NCI-H2081 treated with DMSO at 0.1 percent for 48 hours (cell line): ENCODE measurements around the gene PIEZO2.

Experiments
- DNase-seq: peaks from one replicate; lab custom pipeline; 2025; lab: John Stamatoyannopoulos, UW

PIEZO2 gene

DNA sequence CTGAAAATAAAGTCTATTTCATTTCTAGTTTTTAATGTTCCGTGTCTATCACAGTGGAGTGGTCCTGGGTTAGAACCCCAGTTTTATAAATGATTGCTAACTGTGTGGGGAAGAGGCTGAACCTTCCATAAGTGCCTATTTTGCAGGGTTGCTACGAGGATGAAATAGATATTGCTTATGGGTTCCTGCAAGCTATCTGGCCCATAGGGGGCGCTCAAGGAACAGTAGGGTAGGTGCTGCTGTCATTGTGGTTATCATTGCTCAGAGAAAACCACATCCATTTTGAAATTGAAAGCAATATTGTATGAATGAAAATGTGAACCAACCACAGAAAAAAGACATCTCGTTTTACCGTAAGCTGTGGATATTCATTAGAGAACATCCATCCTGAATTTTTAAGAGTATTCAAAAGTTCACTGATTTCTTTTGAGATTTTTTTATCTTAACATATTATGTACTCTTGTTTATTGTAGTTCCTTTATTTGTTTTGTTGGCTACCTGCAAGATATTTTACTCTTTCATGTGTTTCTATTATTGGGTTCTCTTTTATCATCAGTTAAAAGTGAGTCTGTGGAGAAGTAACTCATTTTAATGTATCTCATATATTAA lies 362.0 kb downstream of the PIEZO2 start:
- no peak for DNase-seq

- DNase-seq, result no peak
These were observed 363.6 kb downstream of the PIEZO2 start for GRCh38 chr18:10785798-10786197.

GRCh38 chr18:10784596-10785202 lies 364.7 kb downstream of the PIEZO2 start:
- DNase-seq, result no peak

DNA sequence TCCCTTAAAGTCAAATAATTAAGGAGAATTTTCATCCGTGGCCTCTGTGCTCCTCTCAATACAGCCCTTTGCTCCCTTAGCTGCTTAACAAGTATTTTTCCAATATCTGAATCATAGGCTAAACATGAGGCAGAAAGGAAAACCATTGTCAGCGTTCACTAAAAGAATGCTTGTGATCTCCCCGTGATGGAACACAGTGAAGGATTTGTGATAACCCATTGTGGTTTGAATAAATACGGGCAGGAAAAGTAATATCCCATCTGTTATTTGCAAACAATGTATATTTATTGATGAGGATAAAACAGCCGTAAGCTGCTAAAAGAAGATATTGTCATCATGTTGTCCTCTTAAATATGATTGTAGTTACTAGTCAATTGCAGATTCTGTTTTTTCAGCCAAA lies 365.4 kb downstream of the PIEZO2 start:
- DNase-seq, result no peak

- no peak for DNase-seq
These were observed 372.9 kb downstream of the PIEZO2 start for GRCh38 chr18:10776493-10776892.

GRCh38 chr18:10775026-10775425 lies 374.3 kb downstream of the PIEZO2 start:
- no peak for DNase-seq

DNA sequence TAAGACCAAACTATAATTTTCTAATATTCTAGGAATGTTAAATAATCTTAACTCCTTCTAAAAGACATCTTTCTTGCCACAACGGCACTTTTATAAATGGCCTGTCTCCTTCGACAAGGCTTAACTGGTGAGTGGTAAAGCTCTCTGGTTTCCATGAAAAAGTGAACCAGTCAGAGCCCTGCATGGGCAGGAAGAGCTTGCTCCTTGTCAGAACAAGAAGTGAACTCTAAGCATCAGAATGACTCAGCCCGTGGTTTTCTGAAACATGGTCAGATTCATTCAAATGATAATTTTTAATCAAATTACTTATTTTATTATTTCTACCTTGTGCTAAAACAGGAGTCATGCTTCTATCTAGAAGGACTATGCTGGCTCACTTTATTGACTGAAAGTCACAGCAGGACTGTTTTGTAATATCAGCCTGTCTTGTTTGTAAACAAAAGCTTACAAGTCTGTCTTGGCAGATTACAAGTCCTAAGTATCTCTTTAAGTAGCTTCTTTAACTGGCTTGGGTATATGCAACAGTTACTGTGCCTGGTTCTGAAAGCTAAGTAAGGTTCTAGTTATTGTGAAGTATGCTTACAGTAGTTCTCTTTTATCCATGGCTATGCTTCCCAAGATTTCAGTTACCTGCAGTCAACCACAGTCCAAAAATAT lies 378.2 kb downstream of the PIEZO2 start:
- no peak for DNase-seq

GRCh38 chr18:10770264-10770663 lies 379.1 kb downstream of the PIEZO2 start:
- DNase-seq, result no peak

DNA sequence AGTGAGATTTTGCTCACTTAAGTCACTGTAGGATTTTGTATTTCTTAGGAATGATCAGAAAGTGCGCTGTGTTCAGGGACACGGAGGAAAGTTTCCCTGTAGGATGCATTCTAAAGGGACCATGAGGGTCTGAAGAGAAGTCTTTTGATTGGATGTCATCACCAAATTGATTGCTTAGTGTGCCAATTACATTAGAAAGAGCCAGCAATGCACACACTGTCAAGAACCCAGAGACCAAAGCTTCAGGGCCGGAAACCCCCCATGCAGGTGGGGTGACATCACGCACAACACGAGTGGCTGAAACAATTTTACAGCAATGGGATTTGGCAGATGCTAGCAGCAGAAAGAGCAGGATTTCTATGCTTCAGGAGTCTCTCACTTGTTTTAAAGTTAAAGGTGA lies 381.1 kb downstream of the PIEZO2 start:
- no peak for DNase-seq

GRCh38 chr18:10767658-10768057 lies 381.7 kb downstream of the PIEZO2 start:
- DNase-seq, result no peak

DNA sequence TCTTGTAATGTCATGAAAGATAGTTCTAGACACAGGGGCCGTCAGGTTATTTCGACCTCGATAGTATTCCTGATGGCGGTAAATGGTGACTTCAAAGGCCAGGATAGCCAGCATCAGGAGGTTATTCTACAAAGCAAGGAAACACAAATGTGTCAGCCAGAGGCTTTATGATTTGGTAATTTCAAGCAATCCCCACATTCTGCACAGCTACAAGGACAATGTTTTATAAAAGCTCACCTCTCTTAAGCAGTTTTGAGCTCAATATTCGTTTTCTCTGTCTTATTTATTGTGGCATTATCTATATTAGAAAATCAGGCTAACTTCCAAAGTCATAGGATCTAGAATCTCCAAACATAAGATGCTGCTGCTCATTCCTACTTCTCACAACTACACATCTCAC lies 388.4 kb downstream of the PIEZO2 start:
- DNase-seq, result no peak

DNA sequence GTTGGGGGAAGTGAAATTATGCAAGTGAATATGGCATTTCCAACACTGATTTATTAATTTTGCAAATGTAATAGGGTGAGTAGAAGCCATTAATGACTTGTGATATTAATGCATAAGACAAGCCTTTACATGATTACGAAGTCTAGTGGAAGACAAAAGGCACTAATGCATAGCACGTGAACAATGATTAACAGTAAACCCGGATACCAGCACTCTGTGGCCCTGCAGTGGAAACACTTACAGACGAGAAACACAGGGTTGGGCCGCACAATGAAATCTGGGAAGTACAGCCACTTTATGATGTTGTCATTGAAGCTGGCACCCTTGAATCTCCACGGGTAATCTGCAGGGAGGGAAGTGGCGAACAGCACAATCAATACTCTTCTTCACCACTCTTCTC lies 390.1 kb downstream of the PIEZO2 start:
- DNase-seq, result no peak

- no peak for DNase-seq
These were observed 391.4 kb downstream of the PIEZO2 start for GRCh38 chr18:10757946-10758345.

DNA sequence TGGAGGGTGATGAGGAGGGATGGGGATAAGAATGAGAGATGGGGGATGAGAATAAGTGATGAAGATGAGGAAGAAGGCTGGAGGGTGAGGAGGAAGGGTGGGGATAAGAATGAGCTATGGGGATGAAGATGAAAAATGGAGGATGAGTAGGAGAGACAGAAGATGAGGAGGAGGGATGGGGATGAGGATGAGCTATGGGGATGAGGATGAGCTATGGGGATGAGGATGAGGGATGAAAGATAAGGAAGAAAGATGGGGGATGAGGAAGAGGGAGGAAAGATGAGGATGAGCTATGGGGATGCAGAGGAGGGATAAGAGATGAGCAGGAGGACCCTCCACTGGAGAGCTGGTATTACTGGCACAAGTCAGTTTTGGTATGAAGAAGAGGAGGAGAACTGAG lies 392.0 kb downstream of the PIEZO2 start:
- no peak for DNase-seq

GRCh38 chr18:10755855-10756254 lies 393.5 kb downstream of the PIEZO2 start:
- DNase-seq, result no peak

DNA sequence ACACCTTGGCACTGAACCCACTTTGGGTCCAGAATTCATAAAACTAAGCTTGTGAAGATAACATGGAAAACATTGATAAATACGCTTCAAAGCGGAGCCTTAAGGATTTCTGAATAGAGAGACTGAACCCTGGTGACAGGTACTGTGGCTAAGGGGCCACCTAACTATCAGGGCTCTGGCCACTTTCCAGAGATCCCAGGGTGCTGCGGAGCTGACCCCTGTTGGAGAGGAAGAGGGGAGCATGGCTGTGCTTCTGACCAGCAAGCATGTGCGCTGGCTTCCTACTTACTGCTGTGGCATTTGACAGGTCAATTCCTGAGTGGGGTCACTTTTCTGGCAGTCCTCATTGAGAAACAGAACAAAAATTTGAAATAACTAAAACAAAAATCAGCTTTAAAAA lies 395.2 kb downstream of the PIEZO2 start:
- no peak for DNase-seq

DNA sequence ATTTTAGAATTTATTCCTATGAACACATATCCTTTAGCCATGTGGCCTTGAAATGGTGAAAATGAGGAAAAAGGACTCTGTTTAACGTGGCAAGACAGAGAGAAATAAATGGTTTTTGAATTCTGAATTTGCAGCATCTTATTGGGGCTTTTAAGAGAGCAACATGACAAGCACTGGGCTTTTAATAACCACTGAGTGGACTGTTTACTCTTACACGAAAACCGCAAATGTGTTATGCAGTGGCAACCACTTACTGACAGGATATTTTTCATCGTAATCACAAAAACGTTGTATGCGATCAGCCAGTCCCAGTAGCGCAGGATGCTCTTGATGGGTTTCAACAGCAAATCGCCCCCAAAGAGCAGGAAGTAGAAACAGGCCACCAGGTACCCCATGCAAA lies 397.0 kb downstream of the PIEZO2 start:
- DNase-seq, result no peak

- no peak for DNase-seq
These were observed 397.7 kb downstream of the PIEZO2 start for GRCh38 chr18:10751653-10752052.

GRCh38 chr18:10750191-10751035 lies 399.0 kb downstream of the PIEZO2 start:
- DNase-seq, result no peak

DNA sequence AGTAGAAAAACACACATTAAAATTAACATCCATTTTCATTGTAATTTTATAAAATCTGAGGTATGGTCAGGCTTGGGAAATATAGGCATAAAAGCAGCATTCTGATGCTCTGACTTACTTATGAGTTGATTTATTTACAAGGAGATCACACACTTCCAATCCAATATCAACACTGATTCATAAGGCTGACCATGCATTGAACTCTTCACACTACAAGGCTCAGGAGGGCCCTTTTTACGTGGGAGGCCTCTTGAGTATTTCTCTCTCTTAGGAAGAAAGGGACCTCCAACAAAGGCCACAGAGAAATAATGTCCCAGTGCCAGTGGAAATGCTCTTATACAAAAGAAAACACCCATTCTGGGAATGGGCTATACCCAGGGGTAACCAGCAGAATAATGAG lies 400.7 kb downstream of the PIEZO2 start:
- DNase-seq, result no peak

GRCh38 chr18:10745971-10746370 lies 403.4 kb downstream of the PIEZO2 start:
- no peak for DNase-seq

DNA sequence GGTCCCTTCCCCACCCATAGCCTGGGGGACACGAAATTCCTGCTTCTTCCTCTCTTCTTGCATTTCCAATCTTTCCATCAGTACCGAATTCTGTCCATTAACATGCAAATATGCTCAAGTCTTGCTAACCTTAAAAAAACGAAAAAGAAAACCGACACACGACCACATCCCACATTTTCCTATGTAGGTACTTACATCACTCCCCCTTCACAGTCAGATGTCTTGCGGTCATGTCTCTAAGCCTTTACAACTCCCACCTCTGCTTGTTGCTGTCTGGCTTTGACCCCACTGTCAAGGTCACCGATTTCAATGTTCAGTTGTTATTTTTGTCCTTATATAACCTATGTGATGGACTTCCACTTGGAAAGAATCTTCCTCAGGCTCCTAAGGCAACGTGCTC lies 404.1 kb downstream of the PIEZO2 start:
- no peak for DNase-seq

DNA sequence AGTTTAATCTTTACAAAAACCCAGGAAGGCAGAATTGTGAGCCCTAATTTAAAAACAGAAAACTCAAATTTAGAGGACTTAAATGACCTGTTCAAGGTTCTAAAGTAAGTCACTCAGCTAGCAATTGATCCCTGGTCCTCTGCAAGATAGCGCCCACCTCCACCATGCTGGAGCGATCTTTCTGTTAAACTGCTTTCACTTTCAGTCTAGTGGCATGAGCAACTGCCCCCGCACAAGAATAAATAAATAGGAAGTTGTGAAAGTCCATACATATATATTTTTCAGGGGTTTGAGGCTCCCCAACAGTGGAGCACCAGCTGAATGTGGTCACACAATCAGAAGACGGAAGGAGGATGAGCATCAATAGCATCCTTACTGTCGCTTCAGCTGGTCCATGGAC lies 405.6 kb downstream of the PIEZO2 start:
- no peak for DNase-seq
